ENCODE data around the gene TOGARAM1.

Gene TOGARAM1

GRCh38 chr14:44966601-44967336 is 4.8 kb downstream of the TOGARAM1 start:
- no peak for DNase-seq

- no peak for DNase-seq
Measured at GRCh38 chr14:44968714-44969113, 6.7 kb downstream of the TOGARAM1 start.

GRCh38 chr14:44970907-44971306 is 8.9 kb downstream of the TOGARAM1 start:
- DNase-seq: no peak

- no peak for DNase-seq
Measured at GRCh38 chr14:44971459-44971858, 9.5 kb downstream of the TOGARAM1 start.

GRCh38 chr14:44979273-44979672 is 17.3 kb downstream of the TOGARAM1 start:
- DNase-seq: no peak

GRCh38 chr14:44979740-44980356 is 17.9 kb downstream of the TOGARAM1 start:
- no peak for DNase-seq

GRCh38 chr14:44981198-44981597 is 19.2 kb downstream of the TOGARAM1 start:
- DNase-seq: no peak

- no peak for DNase-seq
Measured at GRCh38 chr14:44982594-44982993, 20.6 kb downstream of the TOGARAM1 start.

GRCh38 chr14:44988694-44989093 is 26.7 kb downstream of the TOGARAM1 start:
- no peak for DNase-seq

- no peak for DNase-seq
Measured at GRCh38 chr14:44989497-44990440, 27.8 kb downstream of the TOGARAM1 start.

- no peak for DNase-seq
Measured at GRCh38 chr14:44990533-44990932, 28.5 kb downstream of the TOGARAM1 start.

- DNase-seq: no peak
Measured at GRCh38 chr14:44995196-44995595, 33.2 kb downstream of the TOGARAM1 start.

GRCh38 chr14:44995770-44996294 is 33.8 kb downstream of the TOGARAM1 start:
- no peak for DNase-seq

GRCh38 chr14:45003924-45004323 is 41.9 kb downstream of the TOGARAM1 start:
- no peak for DNase-seq

- no peak for DNase-seq
Measured at GRCh38 chr14:45015133-45015532, 53.1 kb downstream of the TOGARAM1 start.

GRCh38 chr14:45028107-45028626 is 66.2 kb downstream of the TOGARAM1 start:
- no peak for DNase-seq

- DNase-seq: no peak
Measured at GRCh38 chr14:45034730-45035129, 72.7 kb downstream of the TOGARAM1 start.

- no peak for DNase-seq
Measured at GRCh38 chr14:45038256-45038655, 76.3 kb downstream of the TOGARAM1 start.

GRCh38 chr14:45038865-45039264 is 76.9 kb downstream of the TOGARAM1 start:
- DNase-seq: no peak

- DNase-seq: no peak
Measured at GRCh38 chr14:45039390-45039789, 77.4 kb downstream of the TOGARAM1 start.

GRCh38 chr14:45041641-45042040 is 79.7 kb downstream of the TOGARAM1 start:
- no peak for DNase-seq

GRCh38 chr14:45044638-45045037 is 82.6 kb downstream of the TOGARAM1 start:
- DNase-seq: no peak

- DNase-seq: no peak
Measured at GRCh38 chr14:45048385-45048784, 86.4 kb downstream of the TOGARAM1 start.
